Effector memory CD4-positive, alpha-beta T cell (primary cell): ENCODE results near the gene CENPF.
"Not testable (repeated sequence)": the region's sequence is repeated elsewhere in the genome, so short reads cannot be mapped to it uniquely, and the experiment has no call there.

Experiments
- DNase-seq, 3 donors: peaks; one replicate each; pipeline ENCODE4 v3.0.0-alpha.2; 2020
- H3K27ac ChIP-seq: 2 replicates; pipeline ENCODE4 v1.7.0; 2013; ENCODE audit warnings: mild to moderate bottlenecking, low read length, moderate library complexity; ENCODE audit not compliant: insufficient read depth, poor library complexity, severe bottlenecking
- H3K27me3 ChIP-seq: replicated peaks from 2 replicates; pipeline ENCODE4 v1.7.0; 2013; ENCODE audit warnings: mild to moderate bottlenecking, low read length; ENCODE audit not compliant: insufficient read depth, control insufficient read depth, poor library complexity, severe bottlenecking
- H3K36me3 ChIP-seq: 2 replicates; pipeline ENCODE4 v1.7.0; 2013; ENCODE audit warnings: mild to moderate bottlenecking, low read length, moderate library complexity; ENCODE audit not compliant: control insufficient read depth, insufficient read depth
- H3K4me1 ChIP-seq: 2 replicates; pipeline ENCODE4 v1.7.0; 2013; ENCODE audit warnings: low read length, mild to moderate bottlenecking; ENCODE audit not compliant: control insufficient read depth, insufficient read depth, poor library complexity, severe bottlenecking
- H3K4me3 ChIP-seq: 2 replicates; pipeline ENCODE4 v1.7.0; 2013; ENCODE audit warnings: low read length, low read depth, mild to moderate bottlenecking; ENCODE audit not compliant: insufficient read depth, poor library complexity, severe bottlenecking
- H3K9me3 ChIP-seq: 2 replicates; pipeline ENCODE4 v1.7.0; 2013; ENCODE audit warnings: mild to moderate bottlenecking, low read length, moderate library complexity; ENCODE audit not compliant: control insufficient read depth

The CENPF gene

DNA sequence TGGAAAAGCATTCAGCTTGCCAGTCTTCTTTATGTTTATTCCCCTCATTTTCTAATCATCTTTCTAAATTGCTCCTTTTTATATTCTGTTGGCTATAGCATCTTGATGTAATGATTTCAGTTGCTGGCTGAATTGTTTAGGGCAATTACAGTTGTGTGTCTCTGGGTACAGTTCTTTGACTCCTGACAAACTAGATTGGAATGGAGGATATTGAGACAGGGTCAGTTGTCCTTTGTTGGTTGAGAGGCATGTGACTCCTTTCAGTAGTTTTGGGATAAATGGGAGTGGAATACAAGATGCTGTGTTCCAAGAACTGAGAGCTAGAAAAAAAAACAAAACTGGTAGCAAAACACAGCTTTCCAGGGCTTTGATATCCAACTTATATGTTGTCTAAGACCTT is 1.5 kb downstream of the CENPF start:
- Histone ChIP-seq H3K4me3 (no peak overlapping the region), H3K27ac (no peak overlapping the region), H3K36me3 (no peaks in the 10 kb centered on the region), H3K4me1 (peaks cover 7% of the 10 kb centered on the region), H3K9me3 (no peaks in the 10 kb centered on the region), H3K27me3 (no peaks in the 10 kb centered on the region)
- DNase-seq: no peak

DNA sequence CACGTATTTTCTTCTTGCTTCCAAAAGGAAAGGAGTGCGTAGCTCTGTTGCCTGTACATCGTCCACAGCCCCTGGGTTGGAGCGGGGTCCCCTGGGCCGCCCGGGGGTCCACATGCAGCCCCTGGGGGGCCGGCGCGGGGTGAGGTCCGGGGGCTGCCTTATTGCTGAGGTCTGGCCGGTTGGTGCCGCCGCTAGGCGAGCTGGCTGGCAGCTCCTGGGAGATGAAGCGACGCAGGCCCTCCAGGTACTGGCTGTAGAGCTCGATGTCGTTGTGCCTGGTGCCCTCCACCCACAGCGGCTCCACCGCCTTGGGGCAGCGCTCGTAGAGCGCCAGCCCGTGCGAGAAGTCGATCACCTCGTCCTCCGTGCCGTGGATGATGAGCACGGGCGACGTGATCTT is 2.5 kb downstream of the CENPF start:
- not testable (repeated sequence) for H3K4me1 ChIP-seq, H3K27ac ChIP-seq, H3K9me3 ChIP-seq, H3K36me3 ChIP-seq, H3K27me3 ChIP-seq, DNase-seq, H3K4me3 ChIP-seq

DNA sequence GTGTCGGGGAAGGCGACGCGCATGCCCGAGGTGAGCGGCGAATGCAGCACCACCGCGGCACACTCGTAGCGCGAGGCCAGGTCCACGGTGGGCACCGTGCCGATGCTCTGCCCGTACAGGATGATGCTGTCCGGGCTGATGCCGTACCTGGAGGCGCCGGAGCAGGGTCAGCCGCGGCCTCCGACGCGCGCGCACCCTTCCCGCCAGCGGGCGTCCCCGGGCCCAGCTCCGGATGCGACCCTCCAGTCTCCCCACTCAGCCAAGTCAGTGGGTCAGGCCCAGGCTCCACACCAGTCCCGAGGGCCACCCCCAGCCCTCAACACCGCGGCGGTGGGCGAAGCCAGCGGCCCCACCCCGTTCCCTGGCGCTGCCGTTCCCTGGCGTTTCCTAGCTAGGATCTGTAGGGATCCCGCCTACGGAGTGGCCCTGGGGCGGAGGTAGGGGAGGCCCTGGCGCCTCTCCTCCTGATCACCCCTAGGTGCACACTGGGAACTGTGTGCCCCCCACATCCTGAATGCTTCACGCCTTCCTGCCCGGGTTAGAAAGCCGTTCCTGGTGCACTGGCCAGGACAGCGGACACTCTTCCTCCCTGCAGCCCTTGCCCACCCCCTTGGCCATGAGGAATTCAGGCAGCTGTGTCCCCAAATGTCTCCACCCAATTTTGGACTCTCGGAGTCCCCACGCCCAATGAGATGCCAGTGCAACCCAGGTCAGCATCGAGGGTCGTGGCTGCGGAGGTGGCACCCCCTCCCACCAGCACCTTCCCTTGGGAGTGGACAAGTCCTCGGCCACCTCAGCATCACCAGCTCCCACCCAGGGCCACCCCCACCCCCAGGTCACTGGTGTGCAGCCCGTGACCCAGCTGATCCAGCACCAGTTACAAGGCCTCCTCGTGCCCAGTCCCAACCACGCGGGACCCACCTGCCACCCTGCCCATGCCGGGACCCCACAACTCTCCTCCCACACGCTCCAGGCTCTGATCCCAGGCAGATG is 3.2 kb downstream of the CENPF start:
- H3K27me3 ChIP-seq, H3K4me3 ChIP-seq, H3K4me1 ChIP-seq, H3K9me3 ChIP-seq, H3K27ac ChIP-seq, DNase-seq, H3K36me3 ChIP-seq: not testable (repeated sequence)

DNA sequence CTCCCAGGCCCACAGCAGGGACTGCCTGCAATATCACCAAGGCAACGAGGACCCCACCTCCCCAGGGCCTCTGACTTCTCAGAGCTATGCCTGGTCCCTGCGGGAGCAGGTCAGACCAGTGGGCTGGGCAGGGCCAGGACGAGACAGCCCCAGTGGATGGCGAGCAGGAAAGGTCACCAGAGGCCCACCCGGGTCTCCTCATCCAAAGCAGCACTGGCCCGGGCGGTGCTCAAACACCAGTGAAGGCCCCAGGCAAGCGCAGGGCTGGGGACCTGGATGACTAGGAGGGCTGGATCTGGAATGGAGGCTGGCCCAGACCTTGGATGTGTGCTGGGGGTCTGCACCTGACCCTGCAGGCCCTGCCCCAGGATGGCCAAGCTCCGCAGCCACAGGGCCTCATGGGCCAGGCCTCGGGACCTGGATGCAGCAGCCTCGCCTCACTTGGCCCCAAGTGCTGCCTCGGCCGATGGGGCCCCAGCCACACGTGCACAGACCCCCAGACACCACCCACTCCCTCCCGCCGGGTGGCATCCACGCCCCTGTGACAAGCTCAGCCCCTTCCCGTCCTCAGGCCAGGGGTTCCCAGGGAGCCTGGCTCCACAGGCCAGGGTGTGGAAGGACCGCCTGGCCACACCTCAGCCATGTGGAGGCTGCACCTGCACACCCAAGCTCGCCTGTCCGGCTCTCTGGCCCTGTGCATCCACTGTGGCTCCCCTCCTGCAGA is 4.7 kb downstream of the CENPF start:
- not testable (repeated sequence) for DNase-seq, H3K36me3 ChIP-seq, H3K4me1 ChIP-seq, H3K9me3 ChIP-seq, H3K4me3 ChIP-seq, H3K27ac ChIP-seq, H3K27me3 ChIP-seq

DNA sequence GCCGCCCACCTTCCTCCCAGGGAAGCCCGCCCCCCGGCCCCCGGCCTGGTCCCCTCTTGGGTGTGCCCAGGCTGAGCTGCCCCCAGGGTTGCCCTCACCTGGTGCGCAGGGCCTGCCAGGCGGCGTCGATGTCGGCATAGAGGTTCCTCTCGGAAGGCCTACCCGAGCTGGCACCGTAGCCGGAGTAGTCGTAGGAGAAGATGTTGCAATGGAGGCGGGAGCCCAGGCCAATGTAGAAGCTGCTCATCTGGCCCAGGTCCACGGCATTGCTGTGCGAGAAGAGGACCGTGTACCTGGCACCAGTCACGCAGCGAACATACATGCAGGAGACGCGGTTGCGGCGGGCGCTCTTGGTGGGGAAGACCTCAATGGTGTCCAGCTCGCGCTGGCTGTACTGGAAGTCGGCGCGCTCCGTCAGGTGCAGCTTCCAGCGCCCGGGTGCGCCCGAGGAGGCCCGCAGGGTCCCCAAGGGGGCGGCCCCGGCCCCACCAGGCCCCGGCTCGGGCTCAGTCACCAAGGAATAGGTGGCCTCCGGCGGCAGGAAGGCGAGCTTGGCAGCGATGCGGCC is 5.3 kb downstream of the CENPF start:
- H3K4me3 ChIP-seq, H3K4me1 ChIP-seq, H3K36me3 ChIP-seq, H3K27ac ChIP-seq, H3K27me3 ChIP-seq, H3K9me3 ChIP-seq, DNase-seq: not testable (repeated sequence)

DNA sequence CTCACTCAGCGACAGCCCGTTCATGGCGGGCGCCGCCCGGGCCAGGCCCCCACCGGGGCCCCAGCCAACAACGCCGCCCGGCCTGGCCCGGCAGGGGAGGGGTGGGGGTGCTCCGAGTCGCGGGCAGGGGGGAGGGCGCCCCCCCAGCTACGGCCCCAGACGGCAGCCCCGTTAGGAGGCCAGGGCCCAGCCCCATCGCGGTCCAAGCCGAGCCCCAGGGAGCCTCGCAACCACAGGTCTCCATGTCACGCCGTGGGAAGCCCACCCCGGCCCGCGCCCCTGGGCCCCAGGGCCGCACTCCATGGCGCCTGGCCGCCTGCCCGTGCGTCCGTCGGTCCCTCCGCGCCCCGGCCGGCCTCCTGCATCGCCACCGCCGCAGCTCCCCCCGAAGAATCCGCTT is 5.8 kb downstream of the CENPF start:
- H3K27ac ChIP-seq, H3K4me1 ChIP-seq, H3K27me3 ChIP-seq, H3K9me3 ChIP-seq, DNase-seq, H3K4me3 ChIP-seq, H3K36me3 ChIP-seq: not testable (repeated sequence)

DNA sequence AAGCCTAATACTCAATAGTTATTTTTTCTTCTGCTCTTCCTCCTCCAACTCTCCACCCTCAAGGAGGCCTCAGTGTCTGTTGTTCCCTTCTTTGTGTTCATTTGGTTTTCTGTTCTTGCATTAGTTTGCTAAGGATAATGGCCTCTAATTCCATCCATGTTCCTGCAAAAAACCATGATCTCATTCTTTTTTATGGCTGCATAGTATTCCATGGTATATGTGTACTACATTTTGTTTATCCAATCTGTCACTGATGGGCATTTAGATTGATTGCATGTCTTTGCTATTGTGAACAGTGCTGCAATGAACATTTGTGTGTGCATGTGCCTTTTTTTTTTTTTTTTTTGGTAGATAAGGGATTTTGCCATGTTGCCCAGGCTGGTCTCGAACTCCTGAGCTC is 6.7 kb downstream of the CENPF start:
- H3K27ac ChIP-seq: no peak overlapping the region
- H3K27me3 ChIP-seq: no peaks in the 10 kb centered on the region
- H3K4me3 ChIP-seq: no peak overlapping the region
- H3K9me3 ChIP-seq: no peaks in the 10 kb centered on the region
- no peak for DNase-seq
- H3K4me1 ChIP-seq: no peaks in the 10 kb centered on the region
- no peaks in the 10 kb centered on the region for H3K36me3 ChIP-seq

DNA sequence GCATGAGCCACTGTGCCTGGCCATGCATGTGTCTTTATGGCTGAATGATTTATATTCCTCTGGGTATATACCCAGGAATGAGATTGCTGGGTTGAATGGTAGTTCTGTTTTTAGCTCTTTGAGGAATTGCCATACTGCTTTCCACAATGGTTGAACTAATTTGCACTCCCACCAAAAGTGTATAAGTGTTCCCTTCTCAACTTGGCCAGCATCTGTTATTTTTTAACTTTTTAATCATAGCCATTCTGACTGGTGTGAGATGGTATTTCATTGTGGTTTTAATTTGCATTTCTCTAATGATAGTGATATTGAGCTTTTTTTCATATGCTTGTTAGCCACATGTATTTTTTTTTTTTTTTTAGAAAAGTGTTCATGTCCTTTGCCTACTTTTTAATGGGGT is 7.1 kb downstream of the CENPF start:
- not testable (repeated sequence) for DNase-seq

DNA sequence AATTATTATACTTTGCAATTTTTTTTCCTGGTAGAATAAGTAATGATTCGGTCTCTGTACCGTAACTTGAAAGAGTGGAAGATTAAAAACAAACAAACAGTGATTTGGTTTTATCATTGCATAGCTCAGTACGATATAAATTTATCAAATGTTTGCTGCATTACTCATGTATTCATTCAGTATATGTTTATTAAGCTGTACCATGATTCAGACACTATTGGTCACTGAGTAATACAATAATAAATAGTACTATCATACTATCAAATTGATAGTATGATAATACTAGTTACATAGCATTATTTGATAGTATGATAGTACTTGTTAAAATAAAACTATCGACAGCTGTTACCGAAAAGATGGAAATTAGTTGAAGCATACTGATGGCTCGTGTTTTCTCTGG is 12.1 kb downstream of the CENPF start:
- no peak for DNase-seq
- Histone ChIP-seq H3K4me3 (no peak overlapping the region), H3K27ac (no peak overlapping the region), H3K27me3 (no peaks in the 10 kb centered on the region), H3K36me3 (no peaks in the 10 kb centered on the region), H3K9me3 (no peaks in the 10 kb centered on the region), H3K4me1 (no peaks in the 10 kb centered on the region)

More for the DNA sequence above, 7.1 kb downstream of the CENPF start:
- H3K4me3 ChIP-seq, H3K4me1 ChIP-seq, H3K9me3 ChIP-seq, H3K27ac ChIP-seq, H3K27me3 ChIP-seq, H3K36me3 ChIP-seq: not testable (repeated sequence)

DNA sequence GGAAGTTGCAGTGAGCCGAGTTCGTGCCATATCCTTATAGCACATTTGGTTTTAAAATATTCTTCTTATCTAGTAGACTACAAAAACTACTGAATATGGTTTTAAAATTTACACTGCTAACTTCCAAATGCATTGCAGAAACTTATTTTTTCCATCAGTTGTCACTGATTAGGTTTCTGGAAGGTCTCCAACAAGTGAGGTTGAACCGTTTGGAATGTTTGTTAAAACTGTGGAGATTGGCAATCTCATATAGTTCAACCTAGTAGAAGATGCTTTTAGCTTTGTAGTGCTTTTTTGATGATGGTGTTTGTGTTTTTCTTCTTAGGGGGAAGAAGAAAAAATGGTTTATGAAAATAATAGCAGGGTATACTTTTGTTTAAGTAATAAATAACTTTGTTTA is 12.9 kb downstream of the CENPF start:
- Histone ChIP-seq H3K36me3 (no peaks in the 10 kb centered on the region), H3K9me3 (no peaks in the 10 kb centered on the region), H3K27ac (no peak overlapping the region), H3K27me3 (no peaks in the 10 kb centered on the region), H3K4me1 (no peaks in the 10 kb centered on the region), H3K4me3 (no peak overlapping the region)
- DNase-seq: no peak
